Right lobe of liver (tissue), 6 donors: Measurements from ENCODE around the gene CALML6. TPM values are rescaled to one million over a fixed set of nuclear protein-coding genes. Genes with fewer than 3 reads are reported as not detected.

Experiments
- ATAC-seq, 4 donors: fragments of 200-7000 bp; cut with Tn5 transposase; one replicate each; pipeline ENCODE4 v1.9.1; 2020; ENCODE audit warnings: mild to moderate bottlenecking in 4 of 4, moderate library complexity in 4 of 4
- DNase-seq, 3 donors: peaks; one replicate each; pipeline ENCODE4 v3.0.0-alpha.2; 2020
- H3K27ac ChIP-seq, 3 donors: fragments of 200-600 bp; one replicate each; pipeline ENCODE4 v1.8.0; 2022
- H3K27me3 ChIP-seq, 2 donors: fragments of 200-600 bp; one replicate each; pipeline ENCODE4 v1.8.0; 2022
- H3K36me3 ChIP-seq, 4 donors: fragments of 200-600 bp; sonication (generic) in 1 of 4; one replicate each; pipeline versions ENCODE4 v1.5.1 to v1.8.0; 2017 to 2022; ENCODE audit warnings: control low read depth in 1 of 4
- H3K4me1 ChIP-seq, 4 donors: fragments of 200-600 bp; sonication (generic) in 1 of 4; one replicate each; pipeline versions ENCODE4 v1.5.1 to v1.8.0; 2017 to 2022; ENCODE audit warnings: control low read depth in 1 of 4
- H3K4me3 ChIP-seq, 3 donors: fragments of 200-600 bp; one replicate each; pipeline ENCODE4 v1.8.0; 2022
- H3K9me3 ChIP-seq, 4 donors: fragments of 200-600 bp; sonication (generic) in 1 of 4; one replicate each; pipeline versions ENCODE4 v1.5.1 to v1.8.0; 2017 to 2022; ENCODE audit warnings: control low read depth in 1 of 4
- POLR2A ChIP-seq: fragments of 450-650 bp; IDR thresholded peaks from one replicate; pipeline ENCODE4 v1.6.1; 2017; ENCODE audit warnings: antibody characterized with exemption, mild to moderate bottlenecking
- WGBS: methylation state at CpG from one replicate; pipeline ENCODE4 v1.1.6; 2018; ENCODE audit warnings: low coverage, low lambda C conversion rate; ENCODE audit not compliant: insufficient coverage; ENCODE audit errors: missing lambda C conversion rate; 5-methylcytosine and 5-hydroxymethylcytosine counted together
- intact Hi-C, 2 donors: fragments of 100-400 bp; cut with DNase I; formaldehyde crosslinking; loops; one replicate each; pipeline versions ENCODE4 v1.11.2 to v1.14.1; 2022
- long read RNA-seq: library from polyadenylated mRNA; unstranded; transcript quantifications from one replicate; pipeline ENCODE4 v2.0.0, GENCODE V29; 2019
- total RNA-seq, 6 experiments: library from RNA; depleted of rRNA in 2 of 6; stranded (reverse); fragments of >200 nt in 2 of 6; fragmentation: NEBNext Ultra II Directional in 3 of 6; extraction: Animal tissue kit (Norgen Biotek cat#: 25700) in 3 of 6; gene quantifications; one replicate each; pipeline versions ENCODE4 v1.1.0 to v1.2.4, GENCODE V29; 2016 to 2023
- TF ChIP-seq, protein P1 (sequence below), 4 donors: fragments of 200-600 bp in 3 of 4; fragments of 450-650 bp in 1 of 4; IDR thresholded peaks; one replicate each; pipeline versions ENCODE4 v1.5.1 to v1.8.0; 2016 to 2022; ENCODE audit warnings: antibody characterized with exemption in 4 of 4, mild to moderate bottlenecking in 2 of 4
- donor health status: DM: no; HTN: yes; CAD: no.
- donor health status: DM: no; HTN: no; CAD: no.
- donor health status: DM: no; HTN: no; CAD: no.
- donor health status: DM: no; HTN: yes; CAD: no.
- donor health status: DM: no; HTN: yes; CAD: no.

CALML6 gene, protein sequence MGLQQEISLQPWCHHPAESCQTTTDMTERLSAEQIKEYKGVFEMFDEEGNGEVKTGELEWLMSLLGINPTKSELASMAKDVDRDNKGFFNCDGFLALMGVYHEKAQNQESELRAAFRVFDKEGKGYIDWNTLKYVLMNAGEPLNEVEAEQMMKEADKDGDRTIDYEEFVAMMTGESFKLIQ
- total RNA-seq = 1 to 10 TPM in 1 of 6 experiments, under 1 TPM in 3, not detected in 2; 0.44 to 1.4 (median 0.58) TPM
- long read RNA-seq = 0 reads

DNA sequence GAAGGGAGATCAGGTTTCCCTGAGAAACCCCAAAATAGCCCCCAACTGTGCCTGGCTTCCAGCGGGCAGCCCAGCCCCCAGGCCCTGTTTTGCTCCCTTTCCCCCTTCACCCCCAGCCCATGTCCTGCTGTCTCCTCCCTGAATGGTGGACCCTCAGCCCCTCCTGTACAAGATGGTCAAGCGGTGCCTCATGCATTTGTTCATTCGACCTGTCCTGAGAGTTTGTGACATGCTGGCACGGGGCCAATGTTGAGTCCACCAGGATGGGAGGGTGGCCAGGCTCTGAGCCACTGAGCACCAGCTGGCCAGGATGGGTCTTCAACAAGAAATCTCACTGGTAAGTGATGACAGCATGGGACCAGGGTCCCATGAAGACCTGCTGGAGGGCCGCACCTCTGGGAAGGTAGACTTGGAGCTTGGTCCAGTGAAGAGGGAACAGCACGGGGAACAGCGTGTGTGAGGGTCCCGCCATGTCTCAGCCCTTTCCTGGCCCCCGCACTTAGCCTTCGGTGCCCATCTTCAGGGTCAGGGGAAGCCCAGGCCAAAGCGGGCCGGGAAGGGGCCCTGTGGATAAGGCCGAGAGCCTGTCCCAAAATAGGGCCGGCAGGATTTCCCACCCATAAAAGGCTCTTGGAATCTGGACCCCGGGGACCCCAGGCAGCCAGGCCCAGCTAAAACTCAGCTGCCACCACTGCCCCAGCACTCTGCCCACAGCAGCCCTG is at the start of gene CALML6:
CALML6 (plus strand) TSS at position 290 of the 722 bp plus-strand sequence; CDS start at position 311, 21 bp downstream.
- no peaks in the 10 kb centered on the region for H3K9me3 ChIP-seq
- no peaks in the 10 kb centered on the region for H3K36me3 ChIP-seq
- no peaks in the 10 kb centered on the region for H3K27me3 ChIP-seq
- peak in 1 of 3 donors; percentile 48 for DNase-seq
- TF ChIP-seq, protein P1, sequence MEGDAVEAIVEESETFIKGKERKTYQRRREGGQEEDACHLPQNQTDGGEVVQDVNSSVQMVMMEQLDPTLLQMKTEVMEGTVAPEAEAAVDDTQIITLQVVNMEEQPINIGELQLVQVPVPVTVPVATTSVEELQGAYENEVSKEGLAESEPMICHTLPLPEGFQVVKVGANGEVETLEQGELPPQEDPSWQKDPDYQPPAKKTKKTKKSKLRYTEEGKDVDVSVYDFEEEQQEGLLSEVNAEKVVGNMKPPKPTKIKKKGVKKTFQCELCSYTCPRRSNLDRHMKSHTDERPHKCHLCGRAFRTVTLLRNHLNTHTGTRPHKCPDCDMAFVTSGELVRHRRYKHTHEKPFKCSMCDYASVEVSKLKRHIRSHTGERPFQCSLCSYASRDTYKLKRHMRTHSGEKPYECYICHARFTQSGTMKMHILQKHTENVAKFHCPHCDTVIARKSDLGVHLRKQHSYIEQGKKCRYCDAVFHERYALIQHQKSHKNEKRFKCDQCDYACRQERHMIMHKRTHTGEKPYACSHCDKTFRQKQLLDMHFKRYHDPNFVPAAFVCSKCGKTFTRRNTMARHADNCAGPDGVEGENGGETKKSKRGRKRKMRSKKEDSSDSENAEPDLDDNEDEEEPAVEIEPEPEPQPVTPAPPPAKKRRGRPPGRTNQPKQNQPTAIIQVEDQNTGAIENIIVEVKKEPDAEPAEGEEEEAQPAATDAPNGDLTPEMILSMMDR (IDR thresholded peaks at IDR 0.05) = no peak
- H3K27ac ChIP-seq = no peak within 1 kb of the TSS
- H3K4me1 ChIP-seq = peaks cover 0 to 10% (median 5%) of the 10 kb centered on the region in 4 donors
- H3K4me3 ChIP-seq = no peak within 1 kb of the TSS
- ATAC-seq = no peak
- intact Hi-C loops = no loop called here
- 56% methylated on average over 3 of the region's 15 CpGs for WGBS

DNA sequence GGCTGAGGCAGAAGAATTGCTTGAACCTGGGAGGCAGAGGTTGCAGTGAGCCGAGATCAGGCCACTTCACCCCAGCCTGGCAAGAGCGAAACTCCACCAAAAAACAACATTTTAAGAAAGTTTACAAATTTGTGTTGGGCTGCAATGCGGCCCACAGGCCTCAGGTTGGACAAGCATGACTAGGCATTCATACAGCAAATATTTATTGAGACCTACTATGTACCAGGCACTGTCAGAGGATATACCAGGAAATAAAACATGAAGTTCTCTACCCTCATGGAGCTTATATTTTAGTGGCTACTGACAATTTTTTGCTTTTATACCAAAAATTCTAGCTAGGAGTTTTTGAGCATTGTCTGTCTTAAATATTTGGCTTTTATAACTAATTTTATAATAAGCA is 47.9 kb upstream of the CALML6 start:
- intact Hi-C loops = no loop called here
- TF ChIP-seq POLR2A = no peak
- TF ChIP-seq, protein P1 (IDR thresholded peaks at IDR 0.05) = no peak
- Histone ChIP-seq H3K36me3 (no peaks in the 10 kb centered on the region), H3K4me1 (peaks cover 0 to 25% (median 7%) of the 10 kb centered on the region in 4 donors), H3K4me3 (no peak overlapping the region), H3K9me3 (no peaks in the 10 kb centered on the region), H3K27me3 (no peaks in the 10 kb centered on the region), H3K27ac (no peak overlapping the region)
- WGBS = 95% methylated on average over 2 of the region's 3 CpGs
- DNase-seq = no peak
- no peak for ATAC-seq

DNA sequence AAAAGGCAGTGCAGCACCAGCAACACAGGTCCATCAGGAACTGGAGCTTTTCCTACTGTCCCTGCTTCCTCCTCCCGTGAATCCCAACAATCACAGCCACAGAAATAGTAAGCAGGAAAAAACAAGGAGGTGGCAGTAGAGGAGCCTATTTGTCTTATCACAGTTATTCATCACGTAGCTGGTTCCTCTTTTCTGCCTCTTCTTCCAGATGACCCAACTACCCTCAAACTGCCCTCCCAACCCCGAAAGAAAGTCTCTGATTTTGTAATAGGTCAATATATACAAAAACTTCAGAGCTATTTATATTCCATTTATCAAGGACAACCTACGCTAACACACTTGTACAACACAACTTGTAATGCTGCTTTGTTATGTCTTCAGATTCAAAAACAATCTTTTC is 45.6 kb upstream of the CALML6 start:
- no peak overlapping the region for H3K27ac ChIP-seq
- H3K9me3 ChIP-seq = no peaks in the 10 kb centered on the region
- DNase-seq = no peak
- TF ChIP-seq, protein P1 (IDR thresholded peaks at IDR 0.05) = no peak
- TF ChIP-seq POLR2A = no peak
- no peaks in the 10 kb centered on the region for H3K27me3 ChIP-seq
- peak in 3 of 4 donors; percentile 39 to 55 (median 48) for ATAC-seq
- peaks cover 0 to 32% (median 13%) of the 10 kb centered on the region in 4 donors for H3K4me1 ChIP-seq
- H3K36me3 ChIP-seq = no peaks in the 10 kb centered on the region
- intact Hi-C loops = no loop called here
- no peak overlapping the region for H3K4me3 ChIP-seq
- 18% methylated on average over 4 of the region's 4 CpGs for WGBS

DNA sequence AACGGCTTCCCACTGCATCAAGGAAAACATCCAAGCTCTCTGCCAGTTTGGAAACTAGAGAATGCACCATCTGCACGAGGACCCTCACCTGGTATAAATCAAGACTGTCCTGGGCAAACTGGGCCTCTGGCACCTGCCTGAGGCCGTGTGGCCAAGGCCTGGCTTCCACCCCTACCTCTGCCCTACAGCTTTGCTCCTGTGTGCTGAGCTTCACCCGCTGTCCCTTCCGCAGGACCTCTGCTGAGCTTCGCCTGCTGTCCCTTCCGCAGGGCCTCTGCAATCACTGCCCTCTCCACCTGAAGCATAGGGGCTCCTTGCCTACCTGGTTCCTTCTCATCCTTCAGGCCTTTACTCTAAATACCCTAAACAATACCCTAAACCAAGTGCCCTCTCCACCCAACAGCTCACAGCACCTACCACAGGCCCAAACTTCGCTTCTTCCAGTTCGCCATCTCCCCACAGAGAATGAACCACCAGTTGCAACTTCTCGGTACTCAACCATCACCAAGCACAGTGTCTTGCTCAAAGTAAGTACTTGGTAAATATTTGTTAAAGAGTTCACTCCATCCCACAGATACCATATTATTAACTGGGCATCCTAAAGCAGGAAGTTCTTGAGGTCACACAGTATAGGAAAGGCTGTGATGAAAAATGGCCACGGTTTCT is 42.6 kb upstream of the CALML6 start:
- no peaks in the 10 kb centered on the region for H3K27me3 ChIP-seq
- H3K27ac ChIP-seq = no peak overlapping the region
- intact Hi-C loops = no loop called here
- ATAC-seq (peak in 2 of 4 donors; percentile 7 to 15), DNase-seq (no peak)
- peaks cover 0 to 32% (median 13%) of the 10 kb centered on the region in 4 donors for H3K4me1 ChIP-seq
- 82% methylated on average over 10 of the region's 11 CpGs for WGBS
- TF ChIP-seq, protein P1 (IDR thresholded peaks at IDR 0.05) = no peak
- TF ChIP-seq POLR2A = no peak
- H3K36me3 ChIP-seq = peaks cover 0 to 10% (median 0%) of the 10 kb centered on the region in 4 donors
- H3K4me3 ChIP-seq = no peak overlapping the region
- no peaks in the 10 kb centered on the region for H3K9me3 ChIP-seq
